GM19468 (cell line): ENCODE data around the gene CD2BP2.
"Not testable (repeated sequence)": the region's sequence is repeated elsewhere in the genome, so short reads cannot be mapped to it uniquely, and the experiment has no call there.

Experiments
- ATAC-seq: cut with Tn5 transposase; IDR thresholded peaks from one replicate; pipeline ENCODE4 v1.9.1; 2021; ENCODE audit warnings: mild to moderate bottlenecking, moderate library complexity, moderate number of reproducible peaks; ENCODE audit not compliant: unreplicated experiment; ENCODE audit errors: extremely low read depth

CD2BP2 gene

GRCh38 chr16:30355144-30355953 is at the start of gene CD2BP2:
TSS of gene CD2BP2 (minus strand) at chr16:30355308. CDS start at chr16:30354681, 627 bp downstream.
- peak; percentile 22 for ATAC-seq

- no peak for ATAC-seq
Observed at GRCh38 chr16:30401768-30402425, 46.8 kb upstream of the CD2BP2 start.

GRCh38 chr16:30399435-30400186 is 44.5 kb upstream of the CD2BP2 start:
- no peak for ATAC-seq

- no peak for ATAC-seq
Observed at GRCh38 chr16:30398661-30399434, 43.7 kb upstream of the CD2BP2 start.

- ATAC-seq: no peak
Observed at GRCh38 chr16:30397776-30398660, 42.9 kb upstream of the CD2BP2 start.

GRCh38 chr16:30397056-30397455 is 41.9 kb upstream of the CD2BP2 start:
- ATAC-seq: no peak

- ATAC-seq: not testable (repeated sequence)
Observed at GRCh38 chr16:30396627-30397026, 41.5 kb upstream of the CD2BP2 start.

GRCh38 chr16:30395992-30396585 is 41.0 kb upstream of the CD2BP2 start:
- ATAC-seq: no peak

- no peak for ATAC-seq
Observed at GRCh38 chr16:30395155-30395991, 40.3 kb upstream of the CD2BP2 start, which contains the start of gene ZNF48. TSS of gene ZNF48 (plus strand) at chr16:30395420. CDS start at chr16:30395795, 375 bp downstream.

- no peak for ATAC-seq
Observed at GRCh38 chr16:30394592-30395154, 39.6 kb upstream of the CD2BP2 start.

- no peak for ATAC-seq
Observed at GRCh38 chr16:30383521-30383920, 28.4 kb upstream of the CD2BP2 start.

GRCh38 chr16:30382111-30382881 is 27.2 kb upstream of the CD2BP2 start, which contains the start of gene SEPTIN1:
TSS of gene SEPTIN1 (minus strand) at chr16:30382561. CDS start at chr16:30382542, 19 bp downstream.
- ATAC-seq: no peak

- no peak for ATAC-seq
Observed at GRCh38 chr16:30381291-30382041, 26.4 kb upstream of the CD2BP2 start.

- ATAC-seq: no peak
Observed at GRCh38 chr16:30380803-30381208, 25.7 kb upstream of the CD2BP2 start.

- ATAC-seq: no peak
Observed at GRCh38 chr16:30380072-30380802, 25.1 kb upstream of the CD2BP2 start.
